Astrocyte (in vitro differentiated cells and primary cell): ENCODE results near the gene DNAH17. TPM values are rescaled to one million over a fixed set of nuclear protein-coding genes. Genes with fewer than 3 reads are reported as not detected.

Experiments
- DNase-seq: peaks from one replicate; pipeline ENCODE4 v3.0.0-alpha.2; 2010; ENCODE audit warnings: low read depth
- FAIRE-seq: peaks from 2 replicates; lab custom pipeline; 2011; peaks lifted over from hg19 to GRCh38; lab: Jason Lieb, UNC
- H2AFZ ChIP-seq: 2 replicates; pipeline ENCODE4 v1.6.0; 2012; ENCODE audit warnings: low read depth, low read length, inconsistent platforms
- H3K27ac ChIP-seq: 2 replicates; pipeline ENCODE4 v1.5.1; 2011; ENCODE audit warnings: low read depth, low read length, inconsistent platforms
- H3K27me3 ChIP-seq: 2 replicates; pipeline ENCODE4 v1.6.0; 2011; ENCODE audit warnings: low read length, inconsistent platforms; ENCODE audit not compliant: insufficient read depth
- H3K36me3 ChIP-seq: 2 replicates; pipeline ENCODE4 v1.5.1; 2011; ENCODE audit warnings: low read length, inconsistent platforms; ENCODE audit not compliant: insufficient read depth
- H3K4me1 ChIP-seq: 2 replicates; pipeline ENCODE4 v1.5.1; 2011; ENCODE audit warnings: low read length, inconsistent platforms; ENCODE audit not compliant: insufficient read depth
- H3K4me2 ChIP-seq: 2 replicates; pipeline ENCODE4 v1.6.0; 2012; ENCODE audit warnings: low read length, inconsistent platforms
- H3K4me3 ChIP-seq: 2 replicates; pipeline ENCODE4 v1.5.1; 2011; ENCODE audit warnings: low read depth, mild to moderate bottlenecking, low read length, inconsistent platforms; ENCODE audit not compliant: insufficient read depth
- H3K79me2 ChIP-seq: 2 replicates; pipeline ENCODE4 v1.6.0; 2012; ENCODE audit warnings: mild to moderate bottlenecking, low read length, inconsistent platforms; ENCODE audit not compliant: insufficient read depth
- H3K9ac ChIP-seq: 2 replicates; pipeline ENCODE4 v1.6.0; 2012; ENCODE audit warnings: mild to moderate bottlenecking, low read length, inconsistent platforms
- H3K9me3 ChIP-seq: 2 replicates; pipeline ENCODE4 v1.5.1; 2012; ENCODE audit warnings: low read depth, mild to moderate bottlenecking, low read length, inconsistent platforms; ENCODE audit not compliant: insufficient read depth
- H4K20me1 ChIP-seq: 2 replicates; pipeline ENCODE4 v1.6.0; 2012; ENCODE audit warnings: low read length, inconsistent platforms; ENCODE audit not compliant: insufficient read depth
- H3K27ac Mint-ChIP-seq: one replicate; pipeline ENCODE4 v1.8.0; 2021; ENCODE audit warnings: mild to moderate bottlenecking, mixed read lengths; ENCODE audit not compliant: unreplicated experiment
- H3K27me3 Mint-ChIP-seq: one replicate; pipeline ENCODE4 v1.8.0; 2021; ENCODE audit warnings: low read depth, mixed read lengths; ENCODE audit not compliant: unreplicated experiment
- H3K36me3 Mint-ChIP-seq: one replicate; pipeline ENCODE4 v1.8.0; 2021; ENCODE audit warnings: low read depth, mixed read lengths; ENCODE audit not compliant: unreplicated experiment
- H3K4me1 Mint-ChIP-seq: one replicate; pipeline ENCODE4 v1.8.0; 2021; ENCODE audit warnings: low read depth, mixed read lengths; ENCODE audit not compliant: unreplicated experiment
- H3K4me3 Mint-ChIP-seq: one replicate; pipeline ENCODE4 v1.8.0; 2021; ENCODE audit warnings: mild to moderate bottlenecking, moderate library complexity, mixed read lengths; ENCODE audit not compliant: unreplicated experiment
- H3K9me3 Mint-ChIP-seq: one replicate; pipeline ENCODE4 v1.8.0; 2021; ENCODE audit warnings: mild to moderate bottlenecking, mixed read lengths; ENCODE audit not compliant: unreplicated experiment
- EZH2 ChIP-seq: IDR thresholded peaks from 2 replicates; pipeline ENCODE4 v1.6.1; 2012; ENCODE audit warnings: mild to moderate bottlenecking, low read length, inconsistent platforms; ENCODE audit not compliant: insufficient read depth
- total RNA-seq: library from RNA; stranded (reverse); gene quantifications from 2 replicates; pipeline ENCODE4 v1.2.1, GENCODE V29; 2021
- TF ChIP-seq, protein P1 (sequence below): IDR thresholded peaks from 2 replicates; pipeline ENCODE4 v1.5.1; 2011; ENCODE audit warnings: low read depth, mild to moderate bottlenecking, inconsistent platforms, low read length, moderate library complexity; ENCODE audit not compliant: insufficient read depth

Gene DNAH17
- total RNA-seq, 1 donor from 2014 or later: 0.14 TPM

DNA sequence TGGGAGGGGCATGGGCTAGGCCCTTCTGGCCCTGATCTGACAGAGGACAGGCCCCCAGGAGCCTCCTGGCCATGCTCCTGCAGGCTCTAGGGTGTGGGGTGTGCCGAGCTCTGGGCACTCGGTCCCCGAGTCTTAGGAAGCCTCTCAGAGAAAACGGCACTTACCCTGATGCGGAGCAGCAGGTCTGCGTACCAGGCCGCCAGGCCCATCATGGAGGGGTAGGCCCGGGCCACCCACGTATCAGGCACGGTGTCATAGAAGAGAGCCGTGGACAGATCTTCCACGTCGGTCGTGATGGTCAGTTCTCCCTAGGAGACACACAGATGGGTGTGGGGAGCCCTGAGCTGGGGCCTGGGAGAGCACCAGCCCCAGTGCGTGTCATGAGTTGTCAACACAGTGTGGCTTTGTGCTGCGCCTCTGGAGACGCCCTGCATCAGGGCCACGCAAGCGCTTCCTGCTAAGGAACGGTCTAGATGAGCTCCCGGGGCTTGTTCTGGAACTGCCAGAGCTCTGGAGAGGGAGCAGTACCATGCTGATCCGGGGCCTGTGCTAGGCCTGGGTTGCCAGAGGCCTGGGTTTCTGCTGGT lies 150.8 kb downstream of the DNAH17 start:
- Histone ChIP-seq H3K4me1 (no peaks in the 10 kb centered on the region), H3K9me3 (no peaks in the 10 kb centered on the region), H3K27me3 (no peaks in the 10 kb centered on the region), H3K27ac (no peak overlapping the region), H4K20me1 (peaks cover 39% of the 10 kb centered on the region), H3K4me2 (no peak overlapping the region), H3K36me3 (peaks cover 11% of the 10 kb centered on the region), H3K79me2 (peaks cover 3% of the 10 kb centered on the region), H2AFZ (no peak overlapping the region), H3K9ac (no peak overlapping the region), H3K4me3 (no peak overlapping the region)
- H3K27me3 Mint-ChIP-seq: no peaks in the 10 kb centered on the region
- H3K4me1 Mint-ChIP-seq: peaks cover 15% of the 10 kb centered on the region
- H3K4me3 Mint-ChIP-seq: no peak overlapping the region
- peaks cover 15% of the 10 kb centered on the region for H3K36me3 Mint-ChIP-seq
- TF ChIP-seq, protein P1, sequence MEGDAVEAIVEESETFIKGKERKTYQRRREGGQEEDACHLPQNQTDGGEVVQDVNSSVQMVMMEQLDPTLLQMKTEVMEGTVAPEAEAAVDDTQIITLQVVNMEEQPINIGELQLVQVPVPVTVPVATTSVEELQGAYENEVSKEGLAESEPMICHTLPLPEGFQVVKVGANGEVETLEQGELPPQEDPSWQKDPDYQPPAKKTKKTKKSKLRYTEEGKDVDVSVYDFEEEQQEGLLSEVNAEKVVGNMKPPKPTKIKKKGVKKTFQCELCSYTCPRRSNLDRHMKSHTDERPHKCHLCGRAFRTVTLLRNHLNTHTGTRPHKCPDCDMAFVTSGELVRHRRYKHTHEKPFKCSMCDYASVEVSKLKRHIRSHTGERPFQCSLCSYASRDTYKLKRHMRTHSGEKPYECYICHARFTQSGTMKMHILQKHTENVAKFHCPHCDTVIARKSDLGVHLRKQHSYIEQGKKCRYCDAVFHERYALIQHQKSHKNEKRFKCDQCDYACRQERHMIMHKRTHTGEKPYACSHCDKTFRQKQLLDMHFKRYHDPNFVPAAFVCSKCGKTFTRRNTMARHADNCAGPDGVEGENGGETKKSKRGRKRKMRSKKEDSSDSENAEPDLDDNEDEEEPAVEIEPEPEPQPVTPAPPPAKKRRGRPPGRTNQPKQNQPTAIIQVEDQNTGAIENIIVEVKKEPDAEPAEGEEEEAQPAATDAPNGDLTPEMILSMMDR: no peak
- no peak for TF ChIP-seq EZH2
- DNase-seq (no peak), FAIRE-seq (no peak)
- no peaks in the 10 kb centered on the region for H3K9me3 Mint-ChIP-seq
- H3K27ac Mint-ChIP-seq: no peak overlapping the region

- Histone ChIP-seq H3K4me1 (no peaks in the 10 kb centered on the region), H3K4me2 (no peak overlapping the region), H3K9me3 (no peaks in the 10 kb centered on the region), H3K27ac (no peak overlapping the region), H3K27me3 (no peaks in the 10 kb centered on the region), H3K36me3 (peaks cover 11% of the 10 kb centered on the region), H3K4me3 (no peak overlapping the region), H4K20me1 (peaks cover 37% of the 10 kb centered on the region), H2AFZ (no peak overlapping the region), H3K79me2 (peaks cover 3% of the 10 kb centered on the region), H3K9ac (no peak overlapping the region)
- no peaks in the 10 kb centered on the region for H3K27me3 Mint-ChIP-seq
- peaks cover 19% of the 10 kb centered on the region for H3K36me3 Mint-ChIP-seq
- H3K27ac Mint-ChIP-seq: no peak overlapping the region
- no peaks in the 10 kb centered on the region for H3K9me3 Mint-ChIP-seq
- DNase-seq: no peak
- no peak for FAIRE-seq
- H3K4me3 Mint-ChIP-seq: no peak overlapping the region
- TF ChIP-seq, protein P1: no peak
- no peak for TF ChIP-seq EZH2
- peaks cover 19% of the 10 kb centered on the region for H3K4me1 Mint-ChIP-seq
Observed at GRCh38 chr17:78425429-78425828, 151.8 kb downstream of the DNAH17 start.

DNA sequence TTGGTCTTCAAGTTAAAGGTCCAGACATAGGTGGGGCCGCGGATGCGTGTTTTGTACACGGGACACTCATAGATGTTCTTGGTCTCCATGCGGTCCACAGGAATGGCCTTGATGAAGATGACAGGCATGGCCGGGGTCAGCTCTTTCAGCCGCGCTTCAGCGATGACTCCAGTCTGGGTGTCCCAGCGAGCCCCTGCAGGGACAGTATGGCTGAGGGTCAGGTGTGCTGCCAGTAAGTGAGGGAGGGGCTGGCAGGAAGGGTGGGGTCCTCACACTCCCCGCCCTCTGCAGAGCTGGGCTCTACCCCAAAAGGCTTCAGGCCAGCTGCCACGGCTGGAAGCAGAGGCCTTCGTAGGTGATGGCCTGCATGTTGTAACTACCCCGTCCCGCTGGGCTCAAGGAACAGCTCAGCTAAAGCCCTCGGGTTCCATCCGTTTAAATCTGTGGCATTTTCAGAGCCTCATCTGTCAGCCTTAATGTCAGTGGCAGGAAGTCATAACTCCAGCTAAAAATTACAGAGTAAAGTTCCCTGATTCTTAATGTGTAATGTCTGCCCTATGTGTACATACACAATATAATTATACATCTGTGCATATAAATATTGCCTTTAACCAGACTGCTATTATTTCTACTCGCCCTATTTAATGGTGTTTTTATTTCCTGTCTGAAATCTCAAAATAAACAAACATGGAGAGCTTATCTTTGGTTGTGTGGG lies 153.1 kb downstream of the DNAH17 start:
- peaks cover 8% of the 10 kb centered on the region for H3K79me2 ChIP-seq
- no peak overlapping the region for H2AFZ ChIP-seq
- H3K36me3 Mint-ChIP-seq: peaks cover 19% of the 10 kb centered on the region
- no peaks in the 10 kb centered on the region for H3K27me3 Mint-ChIP-seq
- no peaks in the 10 kb centered on the region for H3K9me3 Mint-ChIP-seq
- no peaks in the 10 kb centered on the region for H3K27me3 ChIP-seq
- H3K4me3 ChIP-seq: no peak overlapping the region
- H3K4me3 Mint-ChIP-seq: no peak overlapping the region
- H3K4me2 ChIP-seq: no peak overlapping the region
- peaks cover 11% of the 10 kb centered on the region for H3K36me3 ChIP-seq
- no peak for DNase-seq
- no peak for FAIRE-seq
- H3K9ac ChIP-seq: no peak overlapping the region
- TF ChIP-seq EZH2: no peak
- TF ChIP-seq, protein P1: no peak
- H3K27ac Mint-ChIP-seq: no peak overlapping the region
- no peak overlapping the region for H3K27ac ChIP-seq
- peaks cover 46% of the 10 kb centered on the region for H4K20me1 ChIP-seq
- no peaks in the 10 kb centered on the region for H3K9me3 ChIP-seq
- no peaks in the 10 kb centered on the region for H3K4me1 ChIP-seq
- H3K4me1 Mint-ChIP-seq: peaks cover 15% of the 10 kb centered on the region
